ENCODE data around the gene GADD45G.

GADD45G gene

GRCh38 chr9:89647366-89648128 is 42.7 kb downstream of the GADD45G start:
- H3K36me3 ChIP-seq (ENCODE audit: low read depth) = no peaks in the 10 kb centered on the region
- DNase-seq (ENCODE audit: low spot score) (no peak), ATAC-seq (ENCODE audit: low read depth) (no peak)
- H3K27me3 ChIP-seq (ENCODE audit: insufficient read depth, poor library complexity, severe bottlenecking) = no peaks in the 10 kb centered on the region
- TF ChIP-seq CTCF (IDR thresholded peaks at IDR 0.05; ENCODE audit: poor library complexity, severe bottlenecking) = no peak
- no peaks in the 10 kb centered on the region for H3K4me1 ChIP-seq (ENCODE audit: insufficient read depth, poor library complexity, severe bottlenecking)
- H3K9me3 ChIP-seq (ENCODE audit: severe bottlenecking) = no peaks in the 10 kb centered on the region
- H3K4me3 ChIP-seq (ENCODE audit: severe bottlenecking) = no peak overlapping the region
- no peak overlapping the region for H3K27ac ChIP-seq (ENCODE audit: poor library complexity, severe bottlenecking)

DNA sequence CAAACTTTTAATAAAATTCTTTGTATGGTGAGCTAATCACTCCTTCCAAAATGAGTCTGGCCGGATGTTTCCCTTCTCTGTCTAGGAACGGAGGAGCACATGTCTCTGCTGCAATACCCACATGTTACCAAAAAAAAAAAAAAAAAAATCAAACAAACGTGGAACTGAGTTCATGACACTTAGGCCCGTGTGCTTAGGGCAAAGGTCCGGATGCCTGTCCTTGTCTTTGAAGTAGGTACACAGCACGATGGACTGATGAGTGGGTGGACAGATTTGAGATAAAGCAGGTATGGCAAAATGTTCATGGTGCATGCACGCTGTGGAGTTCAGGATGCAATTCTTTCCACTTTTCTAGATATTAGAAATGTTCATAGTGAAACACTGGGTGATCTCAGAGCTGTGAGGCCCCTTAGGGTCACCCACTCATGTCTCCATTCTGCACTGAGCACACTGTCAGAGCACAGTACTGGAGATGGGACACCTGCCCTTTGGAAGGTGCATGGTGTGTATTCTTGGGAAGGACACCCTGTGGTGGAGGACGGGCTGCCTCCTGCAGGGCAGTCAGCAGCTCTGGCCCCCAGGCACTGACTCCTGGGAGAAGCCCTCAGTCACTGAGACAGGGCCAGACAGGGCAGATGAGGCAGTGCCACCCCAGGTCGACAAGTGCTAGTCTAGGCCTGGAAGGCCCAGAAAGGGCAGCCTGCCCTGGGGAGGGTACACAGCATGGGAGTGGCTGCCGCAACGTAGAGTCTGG is 43.6 kb downstream of the GADD45G start:
- Histone ChIP-seq H3K9me3 (ENCODE audit: severe bottlenecking) (no peaks in the 10 kb centered on the region), H3K27ac (ENCODE audit: poor library complexity, severe bottlenecking) (no peak overlapping the region), H3K36me3 (ENCODE audit: low read depth) (no peaks in the 10 kb centered on the region), H3K4me3 (ENCODE audit: severe bottlenecking) (no peak overlapping the region), H3K27me3 (ENCODE audit: insufficient read depth, poor library complexity, severe bottlenecking) (no peaks in the 10 kb centered on the region), H3K4me1 (ENCODE audit: insufficient read depth, poor library complexity, severe bottlenecking) (no peaks in the 10 kb centered on the region)
- DNase-seq (ENCODE audit: low spot score) = no peak
- no peak for ATAC-seq (ENCODE audit: low read depth)
- no peak for TF ChIP-seq CTCF (IDR thresholded peaks at IDR 0.05; ENCODE audit: poor library complexity, severe bottlenecking)

DNA sequence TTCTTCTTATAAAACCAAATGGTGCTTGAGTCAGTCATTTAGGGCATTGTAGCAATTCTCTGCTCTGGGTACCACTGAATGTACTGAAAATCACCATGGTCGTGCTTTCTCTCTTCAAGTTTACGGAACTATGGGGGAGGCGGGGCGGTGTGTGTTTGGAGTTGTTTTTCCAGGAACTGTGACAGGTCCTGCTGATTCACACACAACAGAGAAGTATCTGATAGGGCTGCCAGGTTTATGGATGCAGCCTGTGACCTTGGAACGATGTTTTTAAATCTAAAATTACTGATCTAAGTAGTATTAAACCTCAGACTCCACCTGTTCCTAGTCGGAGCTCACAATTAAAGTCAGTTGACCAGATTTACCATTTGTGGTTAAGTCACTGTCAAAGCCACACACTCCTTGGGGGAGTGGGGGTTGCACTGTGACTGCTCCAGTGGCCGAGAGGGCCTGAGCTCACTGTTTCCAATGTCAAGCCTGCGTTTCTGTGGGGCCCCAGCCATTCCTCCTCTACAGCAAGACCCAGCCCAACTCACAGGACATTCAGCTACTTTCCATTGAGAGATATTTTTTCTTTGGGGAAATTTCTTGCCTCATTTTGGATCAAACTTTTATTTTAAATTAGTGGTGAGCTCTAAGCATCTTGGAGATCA is 44.4 kb downstream of the GADD45G start:
- H3K4me1 ChIP-seq (ENCODE audit: insufficient read depth, poor library complexity, severe bottlenecking) = no peaks in the 10 kb centered on the region
- no peak for DNase-seq (ENCODE audit: low spot score)
- H3K4me3 ChIP-seq (ENCODE audit: severe bottlenecking) = no peak overlapping the region
- no peaks in the 10 kb centered on the region for H3K27me3 ChIP-seq (ENCODE audit: insufficient read depth, poor library complexity, severe bottlenecking)
- H3K36me3 ChIP-seq (ENCODE audit: low read depth) = no peaks in the 10 kb centered on the region
- H3K9me3 ChIP-seq (ENCODE audit: severe bottlenecking) = no peaks in the 10 kb centered on the region
- no peak for ATAC-seq (ENCODE audit: low read depth)
- no peak for TF ChIP-seq CTCF (IDR thresholded peaks at IDR 0.05; ENCODE audit: poor library complexity, severe bottlenecking)
- H3K27ac ChIP-seq (ENCODE audit: poor library complexity, severe bottlenecking) = no peak overlapping the region

- no peaks in the 10 kb centered on the region for H3K36me3 ChIP-seq (ENCODE audit: low read depth)
- H3K27ac ChIP-seq (ENCODE audit: poor library complexity, severe bottlenecking) = no peak overlapping the region
- H3K4me3 ChIP-seq (ENCODE audit: severe bottlenecking) = no peak overlapping the region
- TF ChIP-seq CTCF (IDR thresholded peaks at IDR 0.05; ENCODE audit: poor library complexity, severe bottlenecking) = no peak
- ATAC-seq (ENCODE audit: low read depth) (no peak), DNase-seq (ENCODE audit: low spot score) (no peak)
- no peaks in the 10 kb centered on the region for H3K9me3 ChIP-seq (ENCODE audit: severe bottlenecking)
- no peaks in the 10 kb centered on the region for H3K27me3 ChIP-seq (ENCODE audit: insufficient read depth, poor library complexity, severe bottlenecking)
- H3K4me1 ChIP-seq (ENCODE audit: insufficient read depth, poor library complexity, severe bottlenecking) = no peaks in the 10 kb centered on the region
Observed at GRCh38 chr9:89654025-89654662, 49.3 kb downstream of the GADD45G start.
